HL-60/S4 (cell line): ENCODE data around the gene SYT10.
"Not testable (repeated sequence)": the region's sequence is repeated elsewhere in the genome, so short reads cannot be mapped to it uniquely, and the experiment has no call there.

ENCODE experiments used
- in situ Hi-C: fragments of 300-500 bp; cut with MboI; formaldehyde crosslinking; loops from 2 replicates; pipeline ENCODE4 v1.14.3; 2022; ENCODE audit warnings: low sequenced_read_pairs

The SYT10 gene

DNA sequence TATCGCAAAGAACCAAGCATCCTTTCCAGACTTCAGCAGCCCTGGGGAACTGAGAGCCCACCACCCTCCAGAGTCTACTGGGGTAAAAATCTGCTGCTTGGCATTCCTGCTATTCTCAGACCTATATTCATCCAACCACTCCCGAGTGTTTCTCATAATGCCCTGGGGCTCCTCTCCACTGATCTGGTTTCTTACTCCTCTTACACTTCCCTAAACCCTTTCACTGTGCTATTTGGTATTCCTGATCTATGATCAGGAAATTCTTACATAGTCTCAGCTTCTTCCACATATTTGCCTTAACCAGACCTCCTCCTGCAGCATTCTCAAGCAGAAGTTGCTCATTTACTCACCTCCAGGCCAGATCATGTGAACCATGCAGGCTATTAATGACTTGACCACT is 82.4 kb downstream of the SYT10 start:
- in situ Hi-C loops: no loop called here

DNA sequence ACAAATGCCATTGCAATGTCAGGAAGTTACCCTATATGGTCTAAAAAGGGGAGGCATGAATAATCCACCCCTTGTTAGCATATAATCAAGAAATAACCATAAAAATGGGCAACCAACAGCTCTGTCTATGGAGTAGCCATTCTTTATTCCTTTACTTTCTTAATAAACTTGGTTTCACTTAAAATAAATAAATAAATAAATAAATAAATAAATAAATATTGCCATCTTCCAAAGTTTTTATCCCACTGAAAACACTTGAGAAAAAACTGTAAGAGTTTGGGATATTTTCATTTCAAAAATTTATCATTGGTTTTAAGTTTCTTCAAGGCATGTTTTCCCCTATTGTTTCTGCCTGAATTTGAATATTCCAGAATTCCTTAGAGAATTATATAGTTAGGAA is 89.8 kb downstream of the SYT10 start:
- in situ Hi-C loops: no loop called here

DNA sequence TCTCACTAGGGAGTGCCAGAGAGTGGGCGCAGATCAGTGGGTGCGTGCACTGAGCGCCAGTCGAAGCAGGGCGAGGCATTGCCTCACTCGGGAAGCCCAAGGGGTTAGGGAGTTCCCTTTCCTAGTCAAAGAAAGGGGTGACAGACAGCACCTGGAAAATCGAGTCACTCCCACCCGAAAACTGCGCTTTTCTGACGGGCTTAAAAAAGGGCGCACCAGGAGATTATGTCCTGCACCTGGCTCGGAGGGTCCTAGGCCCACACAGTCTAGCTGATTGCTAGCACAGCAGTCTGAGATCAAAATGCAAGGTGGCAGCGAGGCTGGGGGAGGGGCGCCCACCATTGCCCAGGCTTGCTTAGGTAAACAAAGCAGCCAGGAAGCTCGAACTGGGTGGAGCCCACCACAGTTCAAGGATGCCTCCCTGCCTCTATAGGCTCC is 107.6 kb downstream of the SYT10 start:
- in situ Hi-C loops: not testable (repeated sequence)

DNA sequence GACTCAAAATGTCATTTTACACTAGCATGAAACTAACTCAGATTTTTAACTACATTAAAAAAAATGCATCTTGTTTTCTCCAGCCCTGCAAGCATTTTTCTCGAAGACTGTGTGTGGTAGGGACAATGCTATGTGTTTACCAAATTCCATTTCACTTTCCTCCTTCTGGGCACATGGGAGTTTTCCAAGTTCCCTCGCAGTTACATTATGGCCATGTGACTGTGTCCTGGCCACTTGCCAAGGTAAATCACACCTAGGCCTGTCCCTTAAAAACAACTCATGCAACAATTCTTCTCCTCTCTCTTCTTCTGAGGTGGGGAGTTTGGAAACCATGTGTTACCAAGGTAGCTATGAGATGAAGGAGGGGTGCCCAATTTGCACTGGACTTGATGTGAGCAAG is 108.7 kb downstream of the SYT10 start:
- in situ Hi-C loops: no loop called here
